AG04449 (cell line): Measurements from ENCODE around the gene DUSP3.

ENCODE experiments used
- CTCF ChIA-PET: fragments of 350-600 bp; formaldehyde crosslinking; extraction: SDS; loops from one replicate; lab custom pipeline; 2021; ENCODE audit warnings: antibody characterized with exemption; lab: Yijun Ruan, JAX
- POLR2A ChIA-PET: fragments of 400-600, 350-600 bp; formaldehyde crosslinking; extraction: SDS; loops from one replicate; lab custom pipeline; 2020; ENCODE audit warnings: antibody characterized with exemption, inconsistent platforms; lab: Yijun Ruan, JAX
- DNase-seq: peaks from one replicate; pipeline ENCODE4 v3.0.0-alpha.2; 2010; ENCODE audit warnings: low read depth, low spot score
- H3K4me3 ChIP-seq: 2 replicates; pipeline ENCODE4 v1.5.1; 2011; ENCODE audit warnings: low read depth, mild to moderate bottlenecking, control low read depth, low read length
- CTCF ChIP-seq: IDR thresholded peaks from one replicate; pipeline ENCODE4 v1.5.1; 2011; ENCODE audit warnings: mild to moderate bottlenecking, moderate library complexity, low read length, control low read depth, inconsistent platforms; ENCODE audit not compliant: insufficient read depth; ENCODE audit errors: missing control alignments

DUSP3 gene

DNA sequence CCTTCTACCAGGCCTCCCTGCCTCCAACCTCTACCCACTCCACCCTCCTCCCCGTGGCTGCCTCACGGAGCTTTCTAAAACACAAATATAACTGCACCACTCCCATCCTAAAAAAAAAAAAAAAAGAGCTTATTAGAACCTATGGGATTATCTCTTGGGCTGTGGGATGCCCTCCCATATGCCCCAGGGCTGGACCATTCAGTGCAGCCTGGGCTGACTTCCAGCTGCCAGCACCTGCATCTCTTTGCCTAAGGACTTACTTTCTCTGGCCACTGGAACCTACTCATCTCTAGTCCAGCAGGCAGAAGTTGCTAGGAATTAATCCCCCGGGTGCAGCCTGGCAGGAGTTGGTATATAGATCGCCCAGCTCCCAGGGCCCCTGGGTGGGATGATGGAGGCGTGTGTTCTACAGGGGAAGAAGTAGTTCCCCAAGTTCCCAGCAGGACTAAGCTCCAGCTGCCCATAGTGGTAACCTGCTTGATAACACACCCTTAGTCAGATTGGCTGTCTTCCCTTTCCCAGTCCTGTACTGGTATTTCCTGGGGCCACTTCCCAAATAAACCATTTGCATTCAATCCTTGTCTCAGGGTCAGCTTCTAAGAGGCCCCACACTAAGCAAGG is 43.9 kb upstream of the DUSP3 start:
- POLR2A ChIA-PET: interaction anchor here (1.0 kb wide), 1 partner anchor 10 kb away, joined by 3 read pairs; the partner anchor contains the start of gene MPP3
- TF ChIP-seq CTCF: no peak
- H3K4me3 ChIP-seq: no peak overlapping the region
- no peak for DNase-seq
- CTCF ChIA-PET: interaction anchor here (0.8 to 1.4 kb wide), 2 partner anchors 10 to 12 kb away, joined by 3 to 4 read pairs; partner anchors contain the start of gene MPP3

DNA sequence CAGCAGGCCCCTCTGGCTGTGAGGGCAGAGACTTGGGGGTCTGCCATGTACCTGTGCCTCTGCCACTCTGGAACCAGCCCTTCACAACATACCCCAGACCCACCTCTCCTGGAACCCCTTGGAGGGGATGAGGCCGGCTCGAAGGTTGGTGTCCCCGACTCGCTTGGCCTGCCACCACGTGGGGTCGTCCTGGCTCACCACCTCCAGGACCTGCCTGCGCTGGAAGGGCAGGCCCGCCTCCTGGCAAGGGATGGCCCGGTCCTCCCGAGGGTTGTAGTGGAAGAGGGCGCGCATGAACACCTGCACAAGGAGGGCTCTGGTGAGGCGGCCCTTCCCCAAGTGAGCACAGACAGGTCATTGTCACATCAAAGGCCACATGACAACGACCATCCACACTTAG is 42.0 kb upstream of the DUSP3 start:
- ChIA-PET CTCF (interaction anchor here (1.0 kb wide), 1 partner anchor 26 kb away, joined by 3 read pairs; the partner anchor contains the start of gene CD300LG), POLR2A (no interaction called here)
- DNase-seq: no peak
- no peak overlapping the region for H3K4me3 ChIP-seq
- no peak for TF ChIP-seq CTCF

GRCh38 chr17:43818966-43819365 is 40.2 kb upstream of the DUSP3 start:
- no peak for TF ChIP-seq CTCF
- POLR2A ChIA-PET: no interaction called here
- CTCF ChIA-PET: interaction anchor here (0.8 to 2.9 kb wide), 3 partner anchors 11 to 28 kb away, joined by 3 to 18 read pairs (median 3); partner anchors contain the start of gene CD300LG
- H3K4me3 ChIP-seq: no peak overlapping the region
- DNase-seq: no peak

DNA sequence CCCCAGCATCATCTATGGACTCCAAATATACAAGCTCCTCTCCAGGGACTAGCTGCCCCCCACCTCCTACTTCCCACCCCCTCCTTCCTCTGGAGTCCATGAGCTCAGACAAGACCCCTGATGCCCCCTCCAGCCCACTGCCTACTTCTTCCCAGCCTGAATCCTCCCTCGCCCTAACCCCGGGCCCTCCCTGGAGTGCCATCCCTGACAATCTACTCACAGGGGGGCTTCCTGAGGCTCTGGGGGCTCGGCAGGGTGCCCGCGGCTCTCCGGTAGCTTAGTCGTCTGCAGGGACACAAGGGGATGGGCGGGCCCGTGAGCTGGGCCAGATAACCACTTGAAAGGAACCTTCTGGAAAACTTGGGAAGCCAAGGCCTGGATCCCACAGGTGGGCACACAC is 39.0 kb upstream of the DUSP3 start:
- POLR2A ChIA-PET: no interaction called here
- CTCF ChIA-PET: interaction anchor here (0.9 to 2.9 kb wide), 4 partner anchors 10 to 60 kb away, joined by 4 to 18 read pairs (median 4); partner anchors contain the start of gene CD300LG
- no peak for DNase-seq
- TF ChIP-seq CTCF: no peak
- H3K4me3 ChIP-seq: no peak overlapping the region

DNA sequence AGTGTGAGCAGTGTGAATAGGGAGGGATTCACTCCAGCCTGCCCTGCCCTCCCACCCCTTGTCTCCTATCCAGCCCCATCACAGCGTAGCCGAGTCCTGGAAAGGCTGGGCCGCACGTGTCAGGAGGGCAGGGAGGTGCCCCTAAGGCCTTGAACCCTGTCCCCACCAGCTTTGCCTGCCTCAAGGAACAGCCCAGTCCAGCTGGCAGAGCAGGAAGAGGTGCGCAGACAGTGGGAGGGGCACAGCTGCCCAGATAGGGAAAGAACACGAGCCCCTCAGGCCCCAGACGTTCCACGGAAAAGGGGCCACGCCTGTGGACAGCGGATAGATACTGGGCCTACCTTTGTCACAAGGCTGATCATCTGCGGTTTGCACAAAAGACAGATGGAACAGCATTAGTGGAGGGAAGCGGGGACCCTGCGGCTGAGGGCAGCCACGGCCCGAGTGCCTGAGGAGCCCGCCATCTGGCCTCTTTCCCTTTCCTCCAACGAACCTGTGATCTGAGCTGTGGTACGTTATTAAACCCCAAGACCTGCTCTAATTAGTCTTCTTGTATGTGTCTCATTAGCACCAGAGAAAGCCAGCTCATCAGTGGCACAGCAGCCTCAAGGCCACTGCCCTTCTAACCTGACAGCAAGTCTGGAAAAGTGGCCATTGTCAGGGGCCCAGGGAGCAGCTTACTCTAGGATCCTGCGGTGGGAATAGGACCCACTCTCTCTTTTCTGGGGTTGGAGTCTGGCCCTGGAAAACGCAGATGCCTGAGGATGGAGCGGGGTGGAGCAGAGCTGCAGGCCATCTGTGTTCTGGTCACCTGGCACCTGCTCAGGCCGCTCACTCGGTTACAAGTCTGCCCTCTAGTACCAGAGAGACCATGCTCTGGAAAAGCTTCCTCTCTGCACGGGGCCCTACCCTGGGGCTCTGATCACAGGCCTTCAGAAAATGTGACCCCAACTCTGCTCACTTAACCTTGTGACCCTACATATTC is 37.9 kb upstream of the DUSP3 start:
- DNase-seq: no peak
- TF ChIP-seq CTCF: no peak
- no peak overlapping the region for H3K4me3 ChIP-seq
- ChIA-PET CTCF (interaction anchor here (1.0 to 1.3 kb wide), 2 partner anchors 62 kb away, joined by 4 to 6 read pairs; no protein-coding TSS in a partner anchor), POLR2A (no interaction called here)
